Measurements from ENCODE around the gene EFHD2.

Gene EFHD2

DNA sequence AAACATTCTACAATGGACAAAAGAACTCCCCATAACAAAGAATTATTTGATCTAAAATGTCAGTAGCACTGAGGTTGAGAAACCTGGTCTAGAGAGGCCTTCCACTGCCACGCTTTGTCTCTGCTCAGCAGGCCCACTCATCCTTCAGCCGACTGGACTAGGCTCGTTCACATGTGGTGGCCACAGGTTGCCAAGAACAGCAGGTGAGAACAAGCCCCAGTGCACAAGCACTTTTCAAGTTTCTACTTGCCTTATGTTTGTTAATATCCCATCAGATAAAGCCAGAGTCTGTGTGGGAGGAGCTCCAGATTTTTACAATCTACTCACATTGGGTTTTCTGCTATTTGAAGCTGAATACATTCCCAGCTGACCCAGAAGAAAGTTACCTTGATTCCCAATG is 9.1 kb upstream of the EFHD2 start:
- no peak overlapping the region for H3K27ac Mint-ChIP-seq
- no peak for ATAC-seq (ENCODE audit: low read depth)
- H3K9me3 Mint-ChIP-seq: peaks cover 3% of the 10 kb centered on the region

DNA sequence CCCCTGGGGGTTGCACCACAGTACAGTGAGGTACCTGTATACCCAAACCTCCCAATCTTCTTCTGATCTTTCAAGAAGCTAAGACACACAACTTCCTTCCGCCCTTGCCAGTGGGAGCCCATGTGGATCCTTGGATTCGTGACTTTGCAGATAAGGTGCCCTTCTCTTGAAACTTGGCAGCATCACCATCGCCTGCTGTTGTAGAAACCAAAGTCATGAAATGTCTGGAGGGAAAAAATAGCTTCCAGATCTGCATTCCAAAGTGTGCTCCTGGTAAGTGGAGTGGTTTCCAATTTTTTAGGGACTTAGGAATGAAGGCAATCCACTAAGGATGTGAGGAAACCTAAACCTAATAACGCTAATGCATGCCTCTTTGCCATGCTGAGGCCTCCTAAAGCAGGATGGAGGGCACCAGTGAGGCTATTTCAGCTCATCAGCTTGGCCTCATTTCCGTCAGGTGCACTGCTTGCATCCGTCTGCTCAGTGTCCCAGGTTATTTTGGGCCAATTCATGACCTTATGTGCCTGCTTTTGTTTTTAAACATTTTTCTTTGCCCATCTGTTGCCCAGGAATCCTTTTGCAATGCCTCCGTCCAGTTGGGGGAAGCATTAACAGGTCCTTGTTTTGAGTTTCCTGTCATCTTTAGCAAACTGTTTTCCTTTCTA is 8.2 kb upstream of the EFHD2 start:
- peaks cover 2% of the 10 kb centered on the region for H3K36me3 Mint-ChIP-seq
- H3K4me3 Mint-ChIP-seq: no peak overlapping the region
- H3K27ac Mint-ChIP-seq: no peak overlapping the region
- no peak for DNase-seq (ENCODE audit: low spot score in 2 of 2)
- H3K27me3 Mint-ChIP-seq: no peaks in the 10 kb centered on the region
- H3K4me1 Mint-ChIP-seq: peaks cover 4% of the 10 kb centered on the region
- ATAC-seq (ENCODE audit: low read depth): no peak
- peaks cover 3% of the 10 kb centered on the region for H3K9me3 Mint-ChIP-seq

More for the DNA sequence above, 9.1 kb upstream of the EFHD2 start:
- Mint-ChIP-seq H3K4me1 (peaks cover 4% of the 10 kb centered on the region), H3K4me3 (no peak overlapping the region), H3K27me3 (no peaks in the 10 kb centered on the region), H3K36me3 (peaks cover 2% of the 10 kb centered on the region)
- no peak for DNase-seq (ENCODE audit: low spot score in 2 of 2)

DNA sequence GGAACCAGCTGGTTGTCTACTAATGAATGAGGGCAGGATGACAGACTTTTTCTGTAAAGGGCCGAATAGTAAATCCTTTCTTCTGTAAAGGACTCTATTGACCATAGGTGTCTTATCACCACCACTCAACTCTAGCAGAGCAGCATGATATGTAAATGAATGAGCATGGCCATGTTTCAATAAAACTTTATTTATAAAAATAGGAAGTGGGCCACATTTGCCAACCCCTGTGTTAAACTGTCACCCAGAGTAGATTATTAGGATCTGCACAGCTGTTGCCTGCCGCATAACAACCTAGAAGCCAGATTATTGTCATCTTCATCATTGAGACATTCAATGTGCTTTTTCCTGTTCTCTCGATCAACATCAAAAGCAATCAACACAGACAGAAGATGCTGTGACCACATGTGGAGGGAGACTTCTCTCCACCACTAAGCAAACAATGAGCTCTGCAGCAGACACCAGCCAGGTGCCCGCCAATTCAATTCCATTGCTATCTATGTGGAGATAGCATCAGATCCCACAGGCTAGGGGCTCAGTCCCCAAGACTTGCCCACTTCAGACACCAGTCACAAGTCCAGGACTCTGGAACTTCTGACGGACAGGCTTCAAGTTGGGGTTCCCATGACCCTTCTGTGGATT is 6.8 kb upstream of the EFHD2 start:
- Mint-ChIP-seq H3K27ac (no peak overlapping the region), H3K9me3 (peaks cover 3% of the 10 kb centered on the region), H3K27me3 (no peaks in the 10 kb centered on the region), H3K4me3 (no peak overlapping the region), H3K36me3 (peaks cover 2% of the 10 kb centered on the region), H3K4me1 (peaks cover 4% of the 10 kb centered on the region)
- DNase-seq (ENCODE audit: low spot score in 2 of 2) (no peak), ATAC-seq (ENCODE audit: low read depth) (no peak)

DNA sequence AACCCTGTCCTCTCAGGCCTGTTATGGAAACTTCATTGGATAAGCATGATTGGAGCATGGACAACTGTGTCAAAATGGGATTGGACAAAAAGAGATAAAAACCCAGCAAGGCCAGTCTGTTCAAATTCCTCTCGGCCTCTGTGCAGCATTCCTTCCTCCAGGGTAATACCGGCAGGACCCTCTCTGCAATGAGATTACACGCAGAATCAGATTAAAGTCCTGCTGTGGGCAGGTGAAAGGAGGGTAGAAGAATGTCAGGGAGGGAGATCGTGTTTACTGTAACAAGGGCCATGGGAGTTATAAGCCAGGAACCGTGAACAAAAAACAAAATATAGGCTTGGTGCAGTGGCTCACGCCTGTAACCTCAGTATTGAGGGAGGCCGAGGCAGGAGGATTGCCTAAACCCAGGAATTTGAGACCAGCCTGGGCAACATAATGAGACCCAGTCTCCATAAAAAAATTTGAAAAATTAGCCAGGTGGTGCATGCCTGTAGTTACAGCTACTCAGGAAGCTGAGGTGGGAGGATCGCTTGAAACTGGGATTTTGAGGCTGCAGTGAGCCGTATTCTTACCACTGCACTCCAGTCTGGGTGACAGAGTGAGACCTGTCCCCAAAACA is 5.6 kb upstream of the EFHD2 start:
- DNase-seq (ENCODE audit: low spot score in 2 of 2) (no peak), ATAC-seq (ENCODE audit: low read depth) (no peak)
- no peaks in the 10 kb centered on the region for H3K36me3 Mint-ChIP-seq
- no peak overlapping the region for H3K4me3 Mint-ChIP-seq
- H3K4me1 Mint-ChIP-seq: peaks cover 6% of the 10 kb centered on the region
- peaks cover 3% of the 10 kb centered on the region for H3K9me3 Mint-ChIP-seq
- no peaks in the 10 kb centered on the region for H3K27me3 Mint-ChIP-seq
- no peak overlapping the region for H3K27ac Mint-ChIP-seq

DNA sequence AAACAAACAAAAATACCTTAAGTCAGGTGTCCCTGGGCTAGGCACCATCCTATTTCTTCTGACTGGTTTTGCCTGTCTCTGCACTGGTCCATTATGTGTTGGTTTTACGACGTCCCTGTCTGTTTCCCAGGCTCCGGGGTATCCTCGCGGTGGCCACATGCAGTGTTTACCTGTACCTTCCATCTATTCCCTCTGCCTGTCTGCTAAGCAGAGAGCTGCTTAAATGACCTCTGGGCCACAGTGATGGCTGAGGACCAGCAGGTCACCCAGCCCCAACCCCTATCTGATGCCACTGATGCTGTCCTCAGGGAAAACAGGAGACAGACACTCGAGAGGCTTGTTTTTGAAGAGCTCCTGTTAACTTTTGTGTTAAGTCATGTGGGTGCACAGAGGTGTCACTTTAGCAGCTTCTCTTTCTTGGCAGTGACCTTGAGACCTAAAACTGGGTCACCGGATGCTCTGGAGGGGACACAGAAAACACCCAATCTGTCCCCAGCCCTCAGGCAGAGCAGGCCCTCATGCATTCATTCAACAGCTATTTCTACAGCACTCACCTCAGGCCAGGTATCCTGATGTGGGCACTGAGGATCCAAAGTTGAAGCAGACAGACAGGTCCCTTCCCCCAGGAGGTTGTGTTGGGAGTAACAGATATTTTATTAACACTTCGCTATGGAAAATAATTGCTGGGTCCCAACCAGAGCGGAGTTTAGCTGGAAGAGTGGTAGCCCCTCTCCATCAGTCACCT is 4.4 kb upstream of the EFHD2 start:
- Mint-ChIP-seq H3K4me1 (peaks cover 9% of the 10 kb centered on the region), H3K9me3 (no peaks in the 10 kb centered on the region)

DNA sequence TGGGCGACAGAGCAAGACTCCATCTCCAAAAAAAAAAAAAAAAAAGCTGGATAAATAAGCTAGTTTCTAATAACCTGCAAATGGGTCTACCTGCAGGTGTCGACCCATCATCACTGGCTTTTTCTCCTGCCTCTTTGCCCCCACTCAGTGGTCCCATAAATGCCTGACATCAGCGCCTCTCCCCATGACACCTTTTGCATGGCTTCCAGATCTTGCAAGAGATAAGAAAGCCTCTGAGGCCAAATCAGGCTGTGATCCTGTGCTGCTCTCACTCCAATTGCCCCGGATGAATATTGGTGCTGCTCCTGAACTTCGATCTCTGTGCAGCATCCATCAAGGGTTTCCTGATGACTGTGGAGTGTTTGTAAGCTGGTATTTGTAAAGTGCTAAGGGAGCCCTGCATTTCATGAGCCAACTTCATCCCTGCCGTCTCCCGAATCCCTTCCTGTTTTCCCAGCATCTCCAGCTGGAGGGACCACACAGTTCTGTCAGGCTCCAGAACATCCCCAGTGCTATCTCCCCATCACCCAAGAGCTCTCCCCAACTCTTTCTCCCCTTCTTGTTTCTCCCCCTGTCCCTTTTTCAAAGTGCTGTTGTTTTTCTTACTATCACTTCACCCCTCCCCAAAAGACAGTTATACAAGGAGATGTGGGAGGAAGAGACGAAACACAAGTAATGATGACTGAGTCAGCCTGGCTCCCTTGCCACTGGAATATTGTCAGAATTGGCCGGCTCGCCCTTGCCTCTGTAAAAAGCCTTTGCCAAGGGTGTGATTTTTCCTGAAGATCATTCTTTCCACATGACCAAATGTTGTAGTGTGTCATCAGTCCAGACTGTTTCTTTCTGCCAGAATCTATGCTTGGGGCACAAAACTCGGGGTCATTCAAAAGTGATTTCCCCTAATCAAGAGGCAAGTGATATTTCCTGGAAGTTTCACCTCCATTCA is 2.8 kb upstream of the EFHD2 start:
- peaks cover 2% of the 10 kb centered on the region for H3K36me3 Mint-ChIP-seq
- H3K4me3 Mint-ChIP-seq: no peak overlapping the region
- no peaks in the 10 kb centered on the region for H3K9me3 Mint-ChIP-seq
- H3K27ac Mint-ChIP-seq: peak overlapping the region; percentile 99
- no peak for DNase-seq (ENCODE audit: low spot score in 2 of 2)
- H3K27me3 Mint-ChIP-seq: no peaks in the 10 kb centered on the region
- no peak for ATAC-seq (ENCODE audit: low read depth)
- peaks cover 21% of the 10 kb centered on the region for H3K4me1 Mint-ChIP-seq

More for the DNA sequence above, 4.4 kb upstream of the EFHD2 start:
- DNase-seq (ENCODE audit: low spot score in 2 of 2) (no peak), ATAC-seq (ENCODE audit: low read depth) (no peak)
- H3K4me3 Mint-ChIP-seq: no peak overlapping the region
- no peaks in the 10 kb centered on the region for H3K27me3 Mint-ChIP-seq
- no peaks in the 10 kb centered on the region for H3K36me3 Mint-ChIP-seq
- H3K27ac Mint-ChIP-seq: no peak overlapping the region

DNA sequence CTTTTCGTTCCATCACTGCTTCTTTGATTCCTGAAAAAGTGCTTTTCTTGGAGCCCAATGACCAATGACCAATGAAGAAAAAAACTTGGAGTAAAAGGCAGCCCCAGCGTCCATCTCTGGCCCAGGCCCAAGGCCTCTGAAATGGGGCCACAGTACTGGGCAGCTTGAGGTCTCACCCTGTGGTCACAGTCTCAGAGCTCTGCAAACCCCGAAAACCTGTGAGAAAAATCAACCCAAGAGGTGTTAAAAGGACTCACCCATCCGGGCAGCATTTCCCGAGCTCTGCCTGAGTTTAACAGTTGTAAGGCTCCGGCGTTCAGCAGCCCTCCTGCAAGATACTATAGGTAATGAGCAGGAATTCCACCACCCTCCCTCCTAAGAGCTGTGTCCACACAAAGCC is 2.1 kb upstream of the EFHD2 start:
- Mint-ChIP-seq H3K27ac (peak overlapping the region; percentile 99), H3K4me1 (peaks cover 24% of the 10 kb centered on the region), H3K36me3 (peaks cover 2% of the 10 kb centered on the region), H3K9me3 (no peaks in the 10 kb centered on the region), H3K27me3 (no peaks in the 10 kb centered on the region), H3K4me3 (no peak overlapping the region)
- DNase-seq (ENCODE audit: low spot score in 2 of 2) (no peak), ATAC-seq (ENCODE audit: low read depth) (no peak)

DNA sequence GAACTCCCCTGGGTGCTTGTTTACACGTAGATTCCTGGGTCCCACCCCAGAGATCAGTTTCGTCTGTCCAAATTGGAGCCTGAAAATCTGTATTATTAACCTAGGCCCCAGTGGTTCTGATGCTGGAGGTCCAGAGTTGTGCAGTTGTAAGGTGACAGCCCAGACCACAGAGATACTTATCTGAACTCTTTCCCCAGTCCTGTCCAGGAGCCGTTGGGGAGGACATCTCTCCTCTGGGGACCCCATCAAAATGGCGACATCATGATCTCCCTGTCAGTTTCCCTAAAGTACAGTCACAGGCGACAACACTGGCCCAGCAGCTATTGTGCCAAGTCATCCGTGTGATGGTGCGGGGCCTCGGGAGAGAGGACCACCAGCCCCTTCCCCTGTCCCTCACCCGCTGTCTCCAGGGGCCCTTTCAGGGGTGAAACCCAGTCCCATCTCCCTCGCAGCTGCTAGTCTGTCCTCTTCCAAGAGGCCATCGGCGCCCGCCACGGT is 749 bp upstream of the EFHD2 start:
- ATAC-seq (ENCODE audit: low read depth) (peak; percentile 2), DNase-seq (ENCODE audit: low spot score in 2 of 2) (peak in 1 of 2 donors; percentile 79)
- Mint-ChIP-seq H3K4me3 (peak overlapping the region; percentile 99), H3K27ac (peak overlapping the region; percentile 99), H3K36me3 (peaks cover 2% of the 10 kb centered on the region), H3K9me3 (no peaks in the 10 kb centered on the region), H3K4me1 (peaks cover 26% of the 10 kb centered on the region), H3K27me3 (no peaks in the 10 kb centered on the region)

DNA sequence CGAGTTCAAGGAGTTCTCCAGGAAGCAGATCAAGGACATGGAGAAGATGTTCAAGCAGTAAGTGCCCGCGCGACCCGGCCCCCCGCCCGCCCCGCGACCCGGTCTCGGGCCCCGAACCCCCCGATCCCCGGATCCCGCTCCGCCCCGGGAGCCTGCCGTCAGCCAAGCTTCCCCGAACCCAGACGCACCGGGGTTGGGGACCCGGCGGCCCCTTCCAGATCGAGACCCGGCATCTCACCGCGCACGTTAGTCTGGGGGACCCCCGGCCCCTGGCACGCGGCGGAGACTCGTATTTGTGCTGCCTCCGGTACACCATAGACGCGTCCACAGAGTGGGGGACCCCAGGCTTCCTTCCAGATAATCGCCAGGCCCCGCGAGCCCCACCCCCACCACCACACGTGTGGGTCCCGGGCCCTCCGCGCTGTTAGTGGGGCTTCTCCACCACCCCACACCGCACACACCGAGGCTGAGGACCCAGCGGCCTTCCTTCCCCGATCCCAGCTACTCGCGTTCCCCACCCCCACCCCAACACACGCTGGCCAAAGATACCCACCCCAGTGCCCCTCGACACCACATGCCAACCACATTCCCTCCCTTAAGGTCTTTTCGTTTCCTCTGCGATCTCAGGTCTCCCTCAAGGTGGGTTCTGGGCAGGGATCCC is 665 bp downstream of the EFHD2 start:
- H3K4me1 Mint-ChIP-seq: peaks cover 29% of the 10 kb centered on the region
- H3K27me3 Mint-ChIP-seq: no peaks in the 10 kb centered on the region
- DNase-seq (ENCODE audit: low spot score in 2 of 2): no peak
- no peak for ATAC-seq (ENCODE audit: low read depth)
- H3K27ac Mint-ChIP-seq: peak overlapping the region; percentile 99
- H3K36me3 Mint-ChIP-seq: peaks cover 2% of the 10 kb centered on the region
- no peaks in the 10 kb centered on the region for H3K9me3 Mint-ChIP-seq
- H3K4me3 Mint-ChIP-seq: peak overlapping the region; percentile 99

DNA sequence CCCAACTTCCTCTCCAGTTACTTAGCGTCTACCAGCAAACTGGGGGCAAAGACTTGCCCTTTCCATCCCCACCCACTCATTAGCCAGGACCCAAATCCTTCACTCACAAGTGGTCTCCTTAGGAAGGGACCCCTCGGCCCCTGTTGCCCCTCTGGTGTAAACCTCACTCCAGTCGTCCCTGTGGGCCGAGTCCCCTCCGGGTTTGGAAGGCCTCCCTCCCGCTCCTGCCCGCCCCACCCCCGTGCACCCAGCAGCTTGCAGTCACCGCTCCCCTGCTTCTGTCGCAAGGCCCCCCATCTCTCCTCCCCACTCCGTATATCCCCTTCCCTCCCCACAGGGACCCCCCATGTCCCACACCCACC is 1.2 kb downstream of the EFHD2 start:
- peak overlapping the region; percentile 99 for H3K27ac Mint-ChIP-seq
- H3K9me3 Mint-ChIP-seq: no peaks in the 10 kb centered on the region
- DNase-seq (ENCODE audit: low spot score in 2 of 2) (no peak), ATAC-seq (ENCODE audit: low read depth) (no peak)
- H3K27me3 Mint-ChIP-seq: no peaks in the 10 kb centered on the region
- H3K36me3 Mint-ChIP-seq: peaks cover 2% of the 10 kb centered on the region
- H3K4me1 Mint-ChIP-seq: peaks cover 33% of the 10 kb centered on the region
- peak overlapping the region; percentile 99 for H3K4me3 Mint-ChIP-seq

DNA sequence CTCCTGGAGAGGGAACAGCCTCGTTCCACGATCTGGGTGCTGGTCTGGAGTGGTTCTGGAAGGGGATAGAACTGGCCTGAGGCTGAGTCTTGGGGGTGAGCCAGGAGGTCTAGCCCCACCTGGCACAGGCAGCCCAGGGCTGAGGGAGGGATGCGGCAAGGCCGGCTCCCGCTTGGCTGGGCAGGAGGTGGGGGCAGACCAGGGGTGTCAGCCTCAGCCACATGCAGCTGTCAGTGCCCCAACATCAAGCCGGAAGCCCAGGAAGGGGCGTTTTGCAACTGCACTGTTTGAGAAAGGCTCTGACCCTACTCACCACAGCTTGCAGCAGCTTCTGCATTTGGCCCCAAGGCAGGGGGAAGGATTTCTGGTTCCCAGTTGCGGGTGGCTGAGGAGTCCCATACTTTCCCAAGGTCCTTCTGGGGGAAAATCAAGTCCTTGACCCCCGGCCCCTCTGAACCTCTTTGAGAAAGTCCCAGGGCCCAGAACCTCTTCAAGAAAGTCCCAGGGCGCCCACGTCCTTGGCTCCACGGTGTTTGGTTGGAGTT is 2.0 kb downstream of the EFHD2 start:
- Mint-ChIP-seq H3K36me3 (peaks cover 2% of the 10 kb centered on the region), H3K27me3 (no peaks in the 10 kb centered on the region), H3K4me1 (peaks cover 41% of the 10 kb centered on the region), H3K4me3 (peak overlapping the region; percentile 99), H3K27ac (peak overlapping the region; percentile 99), H3K9me3 (no peaks in the 10 kb centered on the region)
- ATAC-seq (ENCODE audit: low read depth) (peak; percentile 58), DNase-seq (ENCODE audit: low spot score in 2 of 2) (peak; percentile 71 to 74)

DNA sequence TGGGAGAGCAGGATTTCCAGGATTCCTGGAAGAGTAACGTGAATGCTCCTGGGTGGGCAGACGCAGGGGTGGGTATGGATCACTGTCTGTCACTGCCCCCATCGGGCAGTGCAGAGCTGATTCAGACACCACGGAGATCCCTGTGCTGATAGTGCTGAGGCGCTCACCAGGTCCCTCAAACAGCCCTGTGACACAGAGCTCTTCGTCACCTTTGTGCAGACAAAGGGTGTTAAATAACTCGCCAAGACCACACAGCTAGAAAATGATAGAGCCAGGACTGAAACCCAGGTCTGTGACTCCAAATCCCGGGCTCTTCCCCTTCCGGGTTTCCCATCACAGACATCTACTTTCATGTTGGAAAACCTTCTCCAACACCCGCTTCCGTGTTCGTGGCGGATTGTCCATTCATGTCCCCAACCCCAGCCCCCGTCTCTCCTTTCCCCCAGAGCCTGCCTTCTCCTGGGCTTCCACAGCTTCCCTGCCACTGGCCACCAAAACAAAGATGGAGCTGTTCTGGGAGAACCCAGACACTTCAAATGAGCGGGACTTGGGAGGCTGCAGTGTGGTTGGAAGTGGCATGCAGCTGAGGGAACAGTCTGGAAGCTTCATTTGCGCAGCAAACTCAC is 2.6 kb downstream of the EFHD2 start:
- no peak for DNase-seq (ENCODE audit: low spot score in 2 of 2)
- Mint-ChIP-seq H3K27ac (peak overlapping the region; percentile 99), H3K36me3 (peaks cover 2% of the 10 kb centered on the region), H3K4me1 (peaks cover 45% of the 10 kb centered on the region), H3K9me3 (no peaks in the 10 kb centered on the region), H3K27me3 (no peaks in the 10 kb centered on the region), H3K4me3 (peak overlapping the region; percentile 99)
- no peak for ATAC-seq (ENCODE audit: low read depth)
